SK-N-MC (cell line): ENCODE results near the gene TRIP10.

Experiments used
- EZH2 ChIP-seq: fragments of 200-600 bp; sonication (generic); IDR thresholded peaks from one replicate; pipeline ENCODE4 v1.6.1; 2017; ENCODE audit warnings: antibody characterized with exemption
- FOXP2 ChIP-seq: optimal IDR thresholded peaks from 2 replicates; pipeline ENCODE3; 2011; ENCODE audit warnings: mild to moderate bottlenecking, moderate library complexity; ENCODE audit not compliant: insufficient read depth; ENCODE audit errors: extremely low read length, control extremely low read depth
- POLR2AphosphoS5 ChIP-seq: IDR thresholded peaks from 2 replicates; pipeline ENCODE4 v1.6.1; 2012; ENCODE audit warnings: mild to moderate bottlenecking, low read depth, low read length, borderline replicate concordance

DNA sequence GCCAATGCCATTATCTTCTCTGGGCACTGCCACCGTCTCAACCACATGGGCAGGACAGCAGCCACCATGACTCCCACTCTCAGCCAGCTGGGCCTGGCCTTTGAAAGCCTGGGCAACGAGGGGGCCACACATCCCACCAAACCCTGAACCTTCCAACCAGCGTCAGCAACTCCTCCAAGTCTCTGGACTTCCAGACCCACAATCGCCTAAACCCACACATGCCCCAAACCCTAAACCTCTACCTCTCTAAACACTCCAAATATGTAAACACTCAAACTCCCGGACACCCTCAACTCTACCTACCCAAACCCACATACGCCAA, 20.0 kb upstream of the TRIP10 start:
- TF ChIP-seq POLR2AphosphoS5 (no peak), EZH2 (no peak), FOXP2 (no peak)
